Suprapubic skin (tissue), 4 donors: Measurements from ENCODE around the gene MCC.

Experiments used
- CTCF ChIP-seq, 2 donors: fragments of 200-600 bp in 1 of 2; fragments of 450-650 bp in 1 of 2; sonication (generic) in 1 of 2; IDR thresholded peaks; one replicate each; pipeline ENCODE4 v1.5.1; 2016 to 2019; ENCODE audit warnings: antibody characterized with exemption in 2 of 2, mild to moderate bottlenecking in 1 of 2, moderate library complexity in 1 of 2
- EP300 ChIP-seq: sonication (generic); formaldehyde crosslinking; IDR thresholded peaks from one replicate; pipeline ENCODE4 v1.6.1; 2017; ENCODE audit warnings: antibody characterized with exemption
- POLR2A ChIP-seq, 2 donors: fragments of 450-650 bp; IDR thresholded peaks; one replicate each; pipeline ENCODE4 v1.6.1; 2017; ENCODE audit warnings: antibody characterized with exemption in 2 of 2, mild to moderate bottlenecking in 2 of 2, moderate library complexity in 2 of 2
- POLR2AphosphoS5 ChIP-seq, 3 donors: sonication (generic); formaldehyde crosslinking; IDR thresholded peaks; one replicate each; pipeline ENCODE4 v1.6.1; 2017; ENCODE audit warnings: antibody characterized with exemption in 3 of 3

- TF ChIP-seq CTCF (IDR thresholded peaks at IDR 0.05) (no peak), POLR2A (IDR thresholded peaks at IDR 0.05) (no peak), EP300 (no peak), POLR2AphosphoS5 (IDR thresholded peaks at IDR 0.05) (no peak)
Observed at GRCh38 chr5:113187906-113188305, 300.3 kb downstream of the MCC start.
